ENCODE measurements around the gene DENND4C.
"Not testable (repeated sequence)": the region's sequence is repeated elsewhere in the genome, so short reads cannot be mapped to it uniquely, and the experiment has no call there.

Gene DENND4C

DNA sequence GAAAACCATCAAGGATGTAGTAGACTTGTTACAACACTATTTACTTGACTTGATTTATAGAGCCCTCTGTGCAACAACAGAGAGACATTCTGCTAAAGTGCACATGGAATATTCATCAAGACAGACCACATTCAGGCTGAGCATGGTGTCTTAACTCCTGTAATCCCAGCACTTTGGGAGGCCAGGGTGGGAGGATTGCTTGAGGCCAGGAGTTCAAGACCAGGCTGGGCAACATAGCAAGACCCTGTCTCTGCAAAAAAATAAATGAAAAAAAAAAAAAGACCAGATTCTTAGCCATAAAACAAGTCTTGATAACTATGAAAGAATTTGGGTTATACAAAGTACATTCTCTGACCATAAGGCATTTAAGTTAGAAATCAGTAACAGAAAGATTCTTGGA, 25.3 kb downstream of the DENND4C start:
- no peak for DNase-seq
- intact Hi-C loops (cut with DNase I): no loop called here

GRCh38 chr9:19259665-19260255, 29.3 kb downstream of the DENND4C start:
- DNase-seq; intact Hi-C loops (cut with DNase I): not testable (repeated sequence)

- intact Hi-C loops (cut with DNase I); DNase-seq: not testable (repeated sequence)
Measured at GRCh38 chr9:19265602-19266001, 35.1 kb downstream of the DENND4C start.

GRCh38 chr9:19266778-19267384, 36.4 kb downstream of the DENND4C start:
- intact Hi-C loops (cut with DNase I); DNase-seq: not testable (repeated sequence)

DNA sequence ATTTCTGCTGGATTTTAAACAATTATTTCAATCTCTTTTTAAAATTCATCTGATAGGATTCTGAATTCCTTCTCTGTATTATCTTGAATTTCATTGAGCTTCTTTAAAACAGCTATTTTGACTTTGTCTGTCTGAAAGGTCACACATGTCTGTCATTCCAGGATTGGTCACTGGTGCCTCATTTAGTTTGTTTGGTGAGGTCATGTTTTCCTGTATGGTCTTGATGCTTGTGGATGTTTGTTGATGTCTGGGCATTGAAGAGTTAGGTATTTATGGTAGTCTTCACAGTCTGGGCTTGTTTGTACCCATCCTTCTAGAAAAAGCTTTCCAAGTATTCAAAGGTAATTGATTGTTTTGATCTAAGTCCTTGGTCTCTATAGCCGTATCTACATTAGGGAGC, 39.1 kb downstream of the DENND4C start:
- intact Hi-C loops (cut with DNase I): no loop called here
- no peak for DNase-seq

DNA sequence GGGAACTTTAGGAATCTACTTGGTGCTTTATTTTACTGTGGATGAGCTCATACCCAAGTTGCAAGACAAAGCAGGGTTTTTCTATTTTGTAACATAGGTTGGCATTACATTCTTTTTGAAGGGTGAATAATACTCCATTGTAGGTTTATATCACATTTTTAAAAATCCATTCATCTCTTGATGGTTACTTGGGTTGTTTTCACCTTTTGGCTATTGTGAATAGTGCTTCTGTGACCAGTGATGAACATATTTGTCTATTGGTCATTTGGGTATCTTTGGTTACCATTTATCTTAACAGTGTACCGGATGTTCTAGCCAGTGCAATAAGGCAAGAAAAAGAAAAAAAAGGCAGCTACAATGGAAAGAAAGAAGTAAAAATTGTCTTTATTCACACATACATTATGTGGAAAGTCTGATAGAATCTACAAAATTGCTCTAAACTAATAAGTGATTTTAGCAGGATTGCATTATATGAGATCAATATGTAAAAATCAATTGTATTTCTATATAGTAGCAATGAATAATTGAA, 40.0 kb downstream of the DENND4C start:
- DNase-seq: no peak
- intact Hi-C loops (cut with DNase I): no loop called here

DNA sequence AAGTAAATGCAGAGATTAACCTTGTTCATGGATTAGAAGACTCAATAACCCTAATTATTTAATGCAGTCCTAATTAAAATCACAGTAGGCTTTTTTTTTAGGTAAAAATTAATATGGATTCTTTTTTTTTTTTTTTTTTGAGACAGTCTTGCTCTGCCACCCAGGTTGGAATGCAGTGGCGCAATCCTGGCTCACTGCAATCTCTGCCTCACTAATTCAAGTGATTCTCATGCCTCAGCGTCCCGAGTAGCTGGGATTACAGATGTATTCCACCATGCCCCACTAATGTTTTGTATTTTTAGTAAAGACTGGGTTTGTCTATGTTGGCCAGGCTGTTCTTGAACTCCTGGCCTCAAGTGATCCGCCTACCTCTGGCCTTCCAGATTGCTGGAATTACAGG, 40.6 kb downstream of the DENND4C start:
- intact Hi-C loops (cut with DNase I): no loop called here
- no peak for DNase-seq

GRCh38 chr9:19281801-19282200, 51.3 kb downstream of the DENND4C start:
- intact Hi-C loops (cut with DNase I): no loop called here

GRCh38 chr9:19283072-19283710, 52.7 kb downstream of the DENND4C start:
- no peak for DNase-seq
- intact Hi-C loops (cut with DNase I): no loop called here

More at GRCh38 chr9:19281801-19282200, 51.3 kb downstream of the DENND4C start:
- no peak for DNase-seq

- intact Hi-C loops (cut with DNase I): no loop called here
- DNase-seq: no peak
Measured at GRCh38 chr9:19284729-19285128, 54.2 kb downstream of the DENND4C start.

DNA sequence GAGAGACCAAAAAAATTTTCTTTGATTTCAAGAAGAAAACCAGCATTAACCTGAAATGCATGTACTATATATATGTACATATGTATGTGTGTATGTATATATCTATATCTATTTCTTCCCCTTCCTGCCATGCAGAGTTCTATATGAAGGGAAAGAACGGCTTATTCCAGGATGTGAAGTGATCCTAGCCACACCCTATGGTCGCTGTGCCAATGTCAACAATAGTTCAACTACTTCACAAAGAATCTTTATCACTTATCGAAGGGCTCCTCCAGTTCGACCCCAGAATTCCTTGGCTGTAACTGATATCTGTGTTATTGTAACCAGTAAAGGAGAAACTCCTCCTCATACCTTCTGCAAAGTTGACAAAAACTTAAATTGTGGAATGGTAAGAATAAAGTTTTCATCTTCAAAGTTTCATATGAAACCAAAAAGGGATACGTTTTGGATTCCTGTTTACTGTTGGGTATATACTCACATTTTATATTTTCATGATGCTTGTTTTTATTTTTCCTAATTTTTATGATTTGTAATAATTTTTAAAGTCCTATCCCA, 56.2 kb downstream of the DENND4C start:
- intact Hi-C loops (cut with DNase I): no loop called here
- DNase-seq: no peak

DNA sequence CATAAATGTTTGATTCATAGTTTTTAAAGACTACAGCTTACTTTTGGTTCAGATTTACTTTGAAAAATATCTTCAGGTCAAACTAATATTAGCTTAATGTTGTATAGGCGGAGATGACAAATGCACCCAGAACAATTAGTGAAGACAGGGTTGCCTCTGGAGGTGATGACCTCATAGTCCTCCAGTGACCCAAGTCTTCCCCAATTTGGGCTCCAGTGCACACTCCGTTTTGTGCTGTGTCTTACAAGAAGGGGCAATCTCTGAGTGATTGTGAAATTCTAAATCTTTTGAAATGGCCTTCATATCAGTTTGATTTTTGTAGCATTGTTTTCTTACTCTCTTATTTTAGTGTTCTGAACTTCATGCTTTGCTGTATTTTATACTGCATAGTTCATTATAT, 57.6 kb downstream of the DENND4C start:
- no peak for DNase-seq
- intact Hi-C loops (cut with DNase I): no loop called here

DNA sequence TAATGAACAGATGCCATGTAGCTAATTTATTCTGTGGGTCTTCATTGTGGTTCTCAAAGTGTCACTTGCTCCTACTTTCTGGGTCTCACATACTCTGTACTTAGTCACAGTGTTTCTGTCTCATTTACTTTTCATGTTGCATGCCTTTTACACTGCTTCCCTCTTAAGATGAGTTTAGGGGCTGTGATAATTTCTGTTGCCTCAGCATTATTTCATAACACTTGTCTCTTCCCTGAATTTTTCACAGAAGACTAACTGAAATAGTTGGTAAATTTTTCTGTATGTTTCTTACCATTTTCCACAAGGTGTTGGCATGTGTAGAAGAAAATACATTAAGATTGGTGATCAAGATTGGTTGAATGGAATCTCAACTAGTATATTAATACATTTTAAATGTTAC, 59.6 kb downstream of the DENND4C start:
- intact Hi-C loops (cut with DNase I): no loop called here
- DNase-seq: no peak

GRCh38 chr9:19294219-19294618, 63.7 kb downstream of the DENND4C start:
- intact Hi-C loops (cut with DNase I): no loop called here
- DNase-seq: no peak

GRCh38 chr9:19298436-19299000, 68.0 kb downstream of the DENND4C start:
- intact Hi-C loops (cut with DNase I): no loop called here

DNA sequence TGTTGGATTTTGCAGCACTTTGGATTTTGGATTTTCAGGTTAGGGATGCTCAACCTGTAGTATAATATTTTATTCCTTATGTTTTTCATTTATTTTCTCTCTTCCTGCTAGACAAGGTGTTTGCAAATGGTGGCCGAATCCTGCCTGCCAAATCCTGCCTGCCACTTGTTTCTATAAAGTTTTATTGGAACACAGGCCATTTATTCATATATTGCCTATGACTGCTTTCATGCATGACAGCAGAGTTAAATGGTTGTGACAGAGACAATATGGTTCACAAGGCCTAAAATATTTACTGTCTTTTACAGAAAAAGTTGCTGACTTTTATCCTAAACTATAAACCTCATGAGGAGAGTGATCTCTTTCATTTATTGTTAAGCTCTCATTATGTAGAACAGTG, 72.7 kb downstream of the DENND4C start:
- DNase-seq: no peak
- intact Hi-C loops (cut with DNase I): no loop called here

More at GRCh38 chr9:19298436-19299000, 68.0 kb downstream of the DENND4C start:
- no peak for DNase-seq

- no peak for DNase-seq
- intact Hi-C loops (cut with DNase I): no loop called here
Measured at GRCh38 chr9:19306568-19306967, 76.1 kb downstream of the DENND4C start.

GRCh38 chr9:19310246-19310645, 79.8 kb downstream of the DENND4C start:
- intact Hi-C loops (cut with DNase I): no loop called here
- no peak for DNase-seq

- intact Hi-C loops (cut with DNase I): no loop called here
- no peak for DNase-seq
Measured at GRCh38 chr9:19313573-19313972, 83.1 kb downstream of the DENND4C start.

DNA sequence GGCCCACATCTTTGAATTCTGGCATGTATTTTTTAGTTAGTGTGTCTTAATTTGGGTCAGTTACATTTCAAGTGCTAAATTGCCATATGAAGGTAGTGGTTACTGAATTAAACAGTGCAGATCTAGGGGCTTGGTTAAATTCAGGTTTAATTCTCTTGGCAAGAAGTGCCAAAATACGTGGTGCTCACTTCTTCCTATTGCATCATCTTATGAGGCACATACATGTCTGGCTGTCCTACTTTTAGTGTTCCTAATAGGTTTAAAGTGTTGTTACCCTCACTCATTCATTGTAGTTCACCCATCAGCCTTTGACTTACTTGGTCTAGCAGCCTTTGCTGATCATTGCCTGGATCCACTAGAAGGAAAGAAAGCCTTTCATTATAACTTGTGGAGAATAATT, 90.0 kb downstream of the DENND4C start:
- intact Hi-C loops (cut with DNase I): no loop called here
- no peak for DNase-seq

DNA sequence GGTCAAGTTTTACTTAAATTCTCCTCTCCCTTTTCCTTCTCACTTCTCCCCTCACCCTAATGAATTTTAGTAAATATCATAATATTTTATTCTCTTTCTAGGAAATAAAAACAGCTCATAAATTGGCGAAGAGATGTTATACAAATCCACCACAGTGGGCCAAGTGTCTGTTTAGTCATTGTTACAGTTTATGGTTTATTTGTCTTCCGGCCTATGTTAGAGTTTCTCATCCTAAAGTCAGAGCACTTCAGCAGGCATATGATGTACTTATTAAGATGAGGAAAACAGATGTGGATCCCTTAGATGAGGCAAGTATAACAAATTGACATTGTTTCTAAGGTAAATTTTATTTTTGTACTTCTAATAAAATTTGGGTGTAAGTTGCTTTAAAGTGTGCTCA, 101.4 kb downstream of the DENND4C start:
- intact Hi-C loops (cut with DNase I): no loop called here
- DNase-seq: no peak
